Stimulated activated naive CD4-positive, alpha-beta T cell (primary cell): ENCODE results near the gene ECHDC3.

Experiments
- DNase-seq, 6 experiments: peaks; one replicate each; lab custom pipeline; 2025; lab: John Stamatoyannopoulos, UW

ECHDC3 gene

DNA sequence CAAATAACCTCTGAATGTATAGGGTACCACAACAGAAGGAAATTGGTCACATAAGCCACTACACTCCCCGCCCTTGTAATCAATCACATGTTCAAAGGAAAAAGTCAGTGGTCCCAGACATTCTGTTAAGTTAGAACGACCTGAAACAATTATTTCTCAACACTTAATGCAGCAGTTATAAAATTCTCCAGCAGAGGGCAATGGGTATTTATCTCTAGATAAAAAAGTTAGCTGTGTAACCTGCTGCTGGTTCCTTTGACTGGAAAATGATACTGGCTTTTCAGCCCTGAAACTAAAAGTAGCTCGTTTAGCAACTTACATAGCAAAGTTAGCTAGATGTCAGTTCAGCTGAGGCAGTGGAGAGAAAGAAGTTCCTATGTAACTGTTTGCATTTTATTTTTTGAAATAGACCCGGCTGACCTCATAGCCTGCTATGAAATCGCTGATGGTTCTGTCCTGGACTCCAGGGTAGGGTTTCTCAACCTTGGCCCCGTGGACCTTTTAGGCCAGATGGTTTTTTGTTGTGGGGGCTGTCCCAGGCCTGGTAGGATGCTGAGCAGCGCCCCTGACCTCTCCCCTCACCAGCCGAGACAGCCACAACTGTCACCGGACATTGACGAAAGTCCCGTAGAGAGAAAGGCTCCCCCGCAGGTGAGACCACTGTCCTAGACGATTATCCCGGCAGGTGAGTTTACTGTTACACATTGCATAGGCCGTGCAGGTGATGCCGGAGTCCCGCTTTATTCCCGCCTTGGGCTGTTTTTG is 40.8 kb downstream of the ECHDC3 start:
- DNase-seq: peak in 3 of 6 experiments; percentile 11 to 54 (median 53)

DNA sequence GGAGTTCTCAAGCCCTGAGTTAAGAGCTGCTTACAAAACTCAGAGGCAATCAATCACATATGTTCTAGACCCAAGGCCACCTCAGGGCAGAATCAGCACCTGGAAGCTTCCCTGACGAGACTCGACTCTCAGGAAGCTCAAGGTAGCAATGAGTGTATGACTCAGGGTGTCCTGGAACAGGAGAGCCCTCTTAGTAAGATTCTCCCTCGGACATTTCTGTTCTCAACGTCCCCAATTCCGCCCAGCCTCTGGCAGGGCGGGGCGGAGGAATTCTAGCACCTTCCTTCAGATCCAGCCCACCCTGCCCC is 41.3 kb downstream of the ECHDC3 start:
- no peak for DNase-seq

DNA sequence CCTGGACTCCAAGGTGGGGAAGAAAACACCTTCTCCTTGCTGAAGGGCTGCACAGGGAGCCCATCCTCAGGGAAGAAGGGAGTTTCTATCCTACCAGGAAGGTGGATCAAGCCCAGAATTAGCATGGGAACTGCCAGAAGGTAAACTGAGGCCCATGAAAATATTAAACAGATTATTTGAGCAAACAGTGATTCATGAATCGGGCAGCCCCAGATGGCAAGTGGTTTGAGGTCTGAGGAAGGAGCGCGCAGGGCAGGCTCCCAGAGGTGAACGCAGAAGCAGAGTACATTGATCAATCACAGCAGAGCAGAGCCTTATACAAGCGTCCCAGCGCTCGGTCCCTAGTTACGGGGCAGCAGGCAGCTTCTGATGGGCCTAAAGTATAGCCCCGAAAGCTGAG is 45.2 kb downstream of the ECHDC3 start:
- no peak for DNase-seq

DNA sequence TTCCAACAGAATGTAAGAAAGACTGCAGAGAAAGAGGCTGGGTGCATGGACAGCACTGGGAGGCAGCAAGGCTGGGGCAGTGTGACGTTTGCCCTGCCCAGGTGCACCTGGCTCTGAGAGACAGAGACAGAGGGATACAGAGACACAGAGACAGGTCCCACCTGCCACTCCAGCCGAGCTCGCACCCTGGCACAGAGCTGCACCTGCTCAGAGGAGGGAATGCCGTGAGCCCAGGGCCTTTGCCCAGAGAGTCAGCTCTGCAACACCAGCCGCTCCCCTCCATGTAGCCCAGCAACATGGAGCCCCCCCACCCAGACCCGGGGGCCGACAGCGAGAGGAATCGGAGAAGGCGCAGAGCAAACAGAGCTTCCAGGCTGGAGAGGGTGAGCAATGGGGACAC is 45.7 kb downstream of the ECHDC3 start:
- DNase-seq: no peak

DNA sequence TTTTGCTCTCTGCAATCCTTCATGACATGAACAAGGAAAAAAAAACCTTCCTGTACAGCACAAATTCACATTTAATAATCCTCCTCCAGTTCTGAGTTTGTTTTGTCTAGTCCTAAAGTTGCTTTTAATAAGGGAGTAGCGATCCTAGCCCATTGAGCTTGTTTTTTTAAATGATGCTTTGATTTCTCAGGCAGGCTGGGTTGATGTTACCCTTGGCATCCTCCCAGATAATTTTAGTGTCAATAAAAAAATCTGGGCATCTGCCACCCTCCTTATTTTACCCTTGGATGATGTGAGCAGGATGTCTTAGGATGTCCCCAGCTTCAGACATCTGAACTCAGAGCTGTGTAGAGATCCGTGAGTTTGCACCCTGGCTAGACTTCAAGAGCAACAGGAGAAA is 47.1 kb downstream of the ECHDC3 start:
- DNase-seq: no peak

DNA sequence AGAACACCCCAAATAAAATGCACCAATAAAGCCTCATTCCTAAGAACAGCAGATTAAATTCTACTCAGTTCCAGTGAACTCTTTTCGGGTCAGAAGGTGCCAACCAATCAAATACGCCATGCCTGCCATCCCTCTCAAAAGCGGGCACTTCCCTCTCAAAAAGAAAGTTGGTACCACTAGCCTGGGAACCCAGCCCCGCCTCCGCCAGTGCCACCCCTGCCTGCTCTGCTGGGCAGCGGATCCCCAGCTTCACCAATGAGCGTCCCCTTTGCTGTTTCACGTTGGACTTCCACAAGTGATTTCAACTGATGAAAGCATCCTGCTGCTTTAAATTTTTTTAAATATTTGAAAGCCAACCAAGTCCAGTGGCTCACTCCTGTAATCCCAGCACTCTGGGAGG is 47.8 kb downstream of the ECHDC3 start:
- DNase-seq: no peak

DNA sequence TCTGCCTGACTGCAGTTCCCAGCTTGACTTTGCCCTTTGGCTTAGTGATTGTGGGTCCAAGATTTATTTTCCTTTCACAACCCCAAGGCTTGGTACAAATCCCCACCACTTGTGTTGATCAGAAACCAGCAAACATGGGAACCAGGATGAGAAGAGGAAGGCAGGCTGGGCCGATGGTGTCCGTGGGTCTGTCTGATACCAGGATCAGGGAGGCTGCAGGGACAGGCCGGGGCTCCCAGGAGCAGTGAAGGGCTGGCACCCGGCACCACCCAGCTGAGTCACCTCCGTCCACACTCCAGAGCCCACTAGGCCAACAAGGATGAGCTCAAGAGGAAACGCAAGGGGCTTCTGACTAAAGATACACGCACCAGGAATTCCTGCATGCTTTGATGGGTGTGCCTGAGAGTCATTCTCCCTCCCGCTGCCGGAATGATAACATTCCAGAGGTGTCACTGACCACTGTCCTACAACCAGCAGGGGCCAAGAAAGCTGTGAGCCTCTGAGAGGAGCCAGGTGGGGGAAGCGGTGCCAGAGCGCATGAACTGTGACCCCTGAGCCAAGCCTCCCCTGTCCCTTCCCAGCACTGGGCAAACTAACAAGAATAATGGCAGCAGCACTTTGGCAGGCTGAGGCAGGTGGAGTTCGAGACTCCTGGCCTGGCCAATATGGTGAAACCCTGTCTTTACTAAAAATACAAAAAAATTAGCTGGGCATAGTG is 51.7 kb downstream of the ECHDC3 start:
- no peak for DNase-seq

DNA sequence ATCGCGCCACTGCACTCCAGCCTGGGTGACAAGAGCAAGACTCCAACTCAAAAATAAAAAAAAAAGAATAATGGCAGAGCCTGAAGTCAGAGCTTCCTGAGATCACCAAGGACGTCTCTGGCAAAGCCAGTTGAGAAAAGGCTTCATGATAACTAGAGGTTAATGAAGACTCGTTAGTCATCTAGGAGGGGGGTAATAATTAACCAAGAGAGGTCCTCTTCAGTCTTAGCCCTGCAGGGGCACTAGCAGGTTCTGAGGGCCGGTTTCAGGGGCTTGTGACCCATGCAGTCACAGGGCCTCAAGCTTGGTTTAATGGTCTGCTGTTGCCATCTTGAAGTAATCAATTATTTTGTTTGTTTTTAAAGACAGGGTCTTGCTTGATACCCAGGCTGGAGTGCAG is 52.4 kb downstream of the ECHDC3 start:
- no peak for DNase-seq

DNA sequence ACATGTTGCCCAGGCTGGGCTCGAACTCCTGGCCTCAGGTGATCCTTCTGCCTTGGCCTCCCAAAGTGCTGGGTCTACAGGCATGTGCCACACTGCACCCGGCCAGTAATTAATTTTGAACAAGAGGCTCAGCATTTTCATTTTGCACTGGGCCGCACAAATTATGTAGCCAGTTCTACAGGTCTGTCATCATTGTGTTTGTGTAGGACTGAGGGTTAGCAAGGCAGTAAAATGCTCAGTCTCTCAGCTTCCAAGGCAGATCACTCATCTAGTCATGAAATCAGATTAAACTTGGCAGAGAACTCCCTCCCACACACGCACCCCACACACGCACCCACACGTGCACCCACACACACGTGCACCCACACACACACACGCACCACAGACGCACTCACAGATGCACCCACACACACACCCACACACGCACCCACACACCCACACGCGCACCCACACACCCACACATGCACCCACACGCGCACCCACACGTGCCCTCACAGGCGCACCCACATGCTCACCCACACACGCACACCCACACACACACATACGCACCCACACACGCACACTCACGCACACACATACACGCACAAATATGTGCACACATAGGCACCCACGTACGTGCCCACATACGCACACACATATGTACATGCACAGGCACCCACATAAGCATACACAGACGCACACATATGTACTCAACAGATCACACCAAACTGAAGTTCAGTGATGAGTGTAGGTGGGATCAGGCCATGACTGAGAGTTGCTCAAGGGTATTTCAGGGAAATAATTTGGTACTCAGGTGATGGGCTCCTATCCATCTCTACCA is 53.1 kb downstream of the ECHDC3 start:
- DNase-seq: no peak

DNA sequence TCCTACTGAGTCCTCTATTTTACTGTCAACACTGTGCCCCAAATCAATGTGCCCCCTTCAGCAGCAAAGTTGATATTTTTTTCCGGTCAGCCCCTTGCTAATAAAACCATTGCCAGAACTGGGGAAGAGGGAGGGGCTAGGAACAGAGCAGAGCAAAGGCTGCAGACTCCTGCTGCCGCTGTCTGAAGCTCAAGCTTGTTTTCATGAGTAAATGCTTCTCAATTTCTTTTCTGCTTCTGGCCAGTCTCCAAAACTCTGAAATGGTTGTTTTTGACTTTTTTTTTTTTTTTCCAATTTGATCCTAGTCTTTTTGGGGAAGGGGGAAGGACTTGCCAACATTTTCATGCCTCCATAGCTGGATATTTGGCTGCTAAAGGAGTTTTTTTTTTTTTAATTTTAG is 54.3 kb downstream of the ECHDC3 start:
- no peak for DNase-seq

DNA sequence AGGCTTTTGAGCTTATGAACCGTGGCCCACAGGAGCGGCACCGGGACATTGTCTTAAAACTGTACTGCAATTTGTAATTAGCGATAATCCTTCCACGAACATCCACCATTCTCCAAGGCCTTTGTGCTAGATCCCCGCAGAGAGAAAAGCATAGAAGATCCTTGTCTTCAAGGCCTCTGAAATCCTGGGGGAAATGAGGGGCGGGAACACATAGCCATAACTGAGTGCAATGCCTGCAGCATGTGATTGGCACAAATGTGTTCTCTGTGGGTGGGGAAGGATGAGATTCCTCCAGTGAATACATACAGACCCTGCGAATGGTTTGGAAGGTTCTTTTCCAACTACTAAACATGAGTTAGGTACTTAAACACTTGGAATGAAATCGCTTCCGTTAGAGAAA is 55.1 kb downstream of the ECHDC3 start:
- no peak for DNase-seq

DNA sequence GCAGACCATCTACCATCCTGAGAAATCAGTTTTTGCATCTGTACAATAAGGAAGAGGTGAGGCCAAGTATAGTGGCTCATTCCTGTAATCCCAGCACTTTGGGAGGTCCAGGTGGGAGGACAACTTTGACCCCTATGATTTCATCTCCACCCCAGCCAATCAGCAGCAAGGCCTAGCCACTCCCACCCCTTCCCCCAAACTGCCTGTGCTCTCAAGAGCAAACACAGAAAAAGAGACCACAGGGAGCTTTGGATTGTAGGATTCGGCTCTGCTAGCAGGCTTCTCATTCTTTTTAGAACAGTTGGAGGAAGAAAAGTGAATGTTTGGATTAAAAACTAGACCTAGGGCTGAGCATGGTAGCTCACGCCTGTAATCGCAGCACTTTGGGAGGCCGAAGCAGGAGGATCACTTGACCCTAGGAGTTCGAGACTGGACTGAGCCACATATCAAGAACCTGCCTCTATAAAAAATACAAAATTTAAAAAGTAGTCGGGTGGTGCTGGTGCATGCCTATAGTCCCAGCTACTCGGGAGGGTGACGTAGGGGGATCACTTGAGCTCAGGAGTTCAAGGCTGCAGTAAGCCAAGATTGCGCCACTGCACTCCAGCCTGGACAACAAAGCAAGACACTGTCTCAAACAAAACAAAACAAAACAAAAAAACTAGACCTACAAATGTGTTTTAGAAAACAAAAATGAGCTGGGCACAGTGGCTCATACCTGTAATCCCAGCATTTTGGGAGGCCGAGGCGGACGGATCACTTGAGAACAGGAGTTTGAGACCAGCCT is 55.9 kb downstream of the ECHDC3 start:
- DNase-seq: no peak

DNA sequence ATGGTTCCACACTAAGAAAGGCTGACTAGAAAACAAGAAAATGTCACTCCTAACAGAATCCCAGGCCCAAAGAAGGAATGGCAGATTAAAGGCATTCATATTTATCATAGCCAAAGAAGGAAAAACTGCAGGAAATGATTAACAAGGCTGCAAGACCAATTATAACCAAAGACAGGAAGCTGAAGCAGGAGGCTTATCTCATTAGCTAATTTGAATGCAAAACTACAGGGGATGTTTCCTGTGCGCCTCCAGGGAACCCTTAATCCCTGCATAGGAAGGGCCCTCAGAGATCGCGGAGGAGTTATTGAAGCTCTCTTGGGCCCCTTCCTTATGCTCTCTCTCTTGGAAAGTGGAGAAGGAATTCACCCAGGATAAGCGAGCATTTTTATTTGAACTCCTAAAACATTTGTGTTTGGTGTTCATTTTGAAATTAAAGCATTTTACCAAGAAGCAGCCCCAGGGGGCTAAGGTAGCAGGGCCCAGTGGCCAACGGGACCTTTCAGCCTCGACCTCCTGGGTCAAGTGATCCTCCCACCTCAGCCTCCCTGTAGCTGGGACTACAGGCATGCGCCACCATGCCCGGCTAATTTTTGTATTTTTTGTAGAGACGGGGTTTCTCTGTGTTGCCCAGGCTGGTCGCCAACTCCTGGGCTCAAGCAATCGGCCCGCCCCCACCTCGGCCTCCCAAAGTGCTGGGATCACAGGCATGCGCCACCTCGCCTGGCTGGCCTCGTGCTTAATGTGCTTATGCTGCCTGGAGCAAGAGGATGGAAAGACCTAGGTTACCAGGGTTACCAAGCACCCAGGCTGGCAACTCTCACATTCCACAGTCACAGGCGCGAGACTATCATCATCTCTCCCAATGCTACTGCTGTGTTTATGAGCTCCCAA is 56.9 kb downstream of the ECHDC3 start:
- DNase-seq: no peak

DNA sequence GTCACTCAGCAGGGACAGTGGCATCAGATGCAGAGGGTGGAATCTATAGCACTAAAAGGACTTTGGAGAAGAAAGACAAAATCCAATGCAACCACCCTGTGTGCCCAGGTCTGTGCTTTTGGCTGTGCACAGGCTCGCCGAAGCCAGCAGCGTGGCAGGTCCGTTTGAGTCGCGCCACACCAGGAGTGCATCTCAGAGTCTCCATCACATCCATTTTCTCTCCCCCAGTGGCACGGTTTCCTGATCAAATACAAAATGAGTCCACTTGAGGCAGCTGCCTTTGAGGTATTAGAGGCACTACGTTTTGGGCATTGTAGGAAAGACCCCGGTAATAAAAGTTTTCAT is 57.5 kb downstream of the ECHDC3 start:
- no peak for DNase-seq

DNA sequence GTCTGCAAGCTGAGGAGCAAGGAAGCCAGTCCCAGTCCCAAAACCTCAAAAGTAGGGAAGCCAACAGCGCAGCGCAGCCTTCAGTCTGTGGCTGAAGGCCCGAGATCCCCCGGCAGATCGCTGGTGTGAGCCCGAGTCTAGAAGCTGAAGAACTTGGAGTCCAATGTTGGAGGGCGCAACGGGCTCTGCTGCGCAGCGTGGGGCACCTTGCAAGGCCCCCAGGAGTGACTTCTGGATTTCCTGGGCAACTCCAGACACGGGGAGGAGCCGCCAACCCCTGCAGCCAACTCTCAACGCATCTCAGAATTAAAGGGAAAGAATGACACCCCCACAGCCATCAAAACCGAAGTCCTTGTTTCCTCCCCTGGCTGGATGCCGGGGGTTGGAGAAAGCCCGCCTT is 62.2 kb downstream of the ECHDC3 start:
- DNase-seq: no peak

DNA sequence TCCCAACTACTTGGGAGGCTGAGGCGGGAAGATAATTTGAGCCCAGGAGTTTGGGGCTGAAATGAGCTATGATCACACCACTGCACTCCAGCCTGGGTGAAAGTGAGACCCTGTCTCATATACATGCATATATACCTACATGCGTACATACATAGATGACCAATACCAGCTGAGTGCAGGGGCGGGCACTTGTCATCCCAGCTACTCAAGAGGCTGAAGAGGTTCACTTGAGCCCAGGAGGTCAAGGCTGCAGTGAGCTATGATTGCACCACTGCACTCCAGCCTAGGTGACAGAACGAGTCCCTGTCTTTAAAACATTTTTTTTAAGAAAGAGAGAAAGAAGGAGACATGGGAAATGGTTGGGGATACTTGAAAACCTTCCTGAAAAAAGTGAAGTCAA is 63.6 kb downstream of the ECHDC3 start:
- DNase-seq: no peak

DNA sequence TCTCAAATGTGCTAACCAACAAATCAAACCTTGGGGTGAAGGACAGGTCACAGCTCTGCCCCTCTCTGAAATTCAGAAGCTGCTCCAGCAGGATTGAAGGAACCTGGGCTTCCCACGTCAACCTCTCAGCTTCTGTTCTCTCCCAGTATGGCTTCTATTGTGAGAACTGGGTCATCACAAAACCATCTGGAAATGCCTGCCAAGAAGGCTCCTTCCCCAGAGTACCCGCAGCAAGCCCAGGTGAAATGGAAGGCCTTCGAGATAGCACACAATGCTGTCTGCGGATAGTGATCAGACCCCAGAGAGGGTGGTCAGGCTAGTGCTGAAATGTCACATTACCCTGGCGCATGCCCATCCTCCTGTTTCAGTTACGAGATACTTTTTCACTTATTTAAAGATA is 64.5 kb downstream of the ECHDC3 start:
- no peak for DNase-seq

DNA sequence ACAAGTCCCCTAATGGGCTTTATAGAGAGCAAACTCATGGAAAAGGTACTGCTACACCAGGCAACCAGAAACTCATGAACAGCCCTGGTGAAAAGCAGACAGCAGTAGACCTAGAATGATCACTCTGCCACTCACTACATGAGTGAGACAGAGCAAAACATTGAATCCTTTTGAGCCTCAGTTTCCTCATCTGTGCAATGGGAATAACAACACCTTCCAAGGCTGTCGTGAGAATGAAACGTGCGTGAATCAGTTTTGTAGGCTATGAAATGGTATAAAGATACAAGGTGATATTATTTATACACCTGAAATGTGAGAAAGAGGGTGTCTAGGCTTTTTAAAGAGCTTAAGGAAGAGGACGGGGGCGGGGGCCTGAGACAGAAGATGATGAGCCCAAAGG is 66.6 kb downstream of the ECHDC3 start:
- DNase-seq: no peak

DNA sequence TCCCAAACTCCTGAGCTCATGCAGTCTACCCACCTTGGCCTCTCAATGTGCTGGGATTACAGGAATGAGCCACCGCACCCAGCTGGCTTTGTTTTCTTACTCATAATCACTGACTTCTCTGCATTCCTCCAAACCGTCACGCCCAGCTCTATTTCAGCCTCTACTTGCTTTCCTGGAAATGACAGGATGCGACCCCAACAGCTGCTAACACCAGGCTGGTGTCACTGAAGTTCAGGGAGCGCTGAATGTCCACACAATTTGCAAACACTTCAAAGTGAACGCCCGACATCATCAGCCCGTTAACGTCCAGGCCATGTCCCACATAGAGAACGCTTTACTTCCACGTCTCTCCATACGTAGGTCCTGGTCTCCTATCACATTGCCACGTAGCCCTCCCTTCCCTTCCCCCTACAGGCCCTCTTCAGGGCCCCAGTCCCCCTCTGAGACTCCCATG is 68.2 kb downstream of the ECHDC3 start:
- no peak for DNase-seq

DNA sequence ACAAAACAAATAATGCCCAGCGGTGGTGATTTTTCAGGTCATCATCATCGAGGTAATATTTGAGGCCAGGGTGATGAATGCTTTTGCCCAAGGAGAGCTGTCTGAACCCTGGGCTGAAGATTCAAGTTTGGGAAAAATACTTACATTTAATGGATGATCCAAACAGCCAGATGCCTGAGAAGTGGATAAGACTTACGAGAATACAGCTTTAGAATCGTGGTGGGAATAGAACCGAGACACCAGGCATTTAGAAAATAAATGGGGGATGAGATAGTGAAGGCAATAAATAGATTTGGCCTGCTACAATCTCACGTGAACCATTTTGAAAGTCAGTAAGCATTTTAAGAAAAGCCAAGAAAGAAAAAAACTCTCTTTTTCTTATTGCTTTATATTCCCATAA is 68.8 kb downstream of the ECHDC3 start:
- no peak for DNase-seq

DNA sequence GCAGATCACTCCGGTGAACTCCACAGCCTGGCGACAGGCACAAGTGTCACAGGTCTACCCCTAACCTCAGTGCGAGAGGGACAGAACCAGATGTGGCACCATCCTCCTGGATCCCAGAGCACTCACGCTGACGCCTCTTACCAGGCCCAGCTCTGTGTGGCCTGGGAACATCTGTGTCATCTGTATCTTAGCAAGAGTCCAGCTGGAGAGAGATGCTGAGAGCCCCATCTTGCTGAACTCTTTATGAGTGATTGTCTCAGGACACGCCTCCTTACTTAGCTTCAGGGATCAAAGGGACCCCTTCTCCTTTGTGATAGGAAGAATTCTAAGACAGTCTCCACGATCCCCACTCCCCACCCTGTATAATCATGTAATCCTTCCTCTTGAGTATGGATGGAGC is 71.0 kb downstream of the ECHDC3 start:
- DNase-seq: no peak
